Liver (tissue), 9 donors: ENCODE data around the gene FAM170B. TPM values are rescaled to one million over a fixed set of nuclear protein-coding genes. Genes with fewer than 3 reads are reported as not detected.

Experiments
- DNase-seq: peaks from one replicate; pipeline ENCODE4 v3.0.0-alpha.2; 2017; ENCODE audit warnings: low spot score
- H3K27ac ChIP-seq, 2 donors: one replicate each; pipeline ENCODE4 v1.7.0; 2013; ENCODE audit warnings: inconsistent platforms in 2 of 2, low read length in 2 of 2, control low read depth in 1 of 2, low read depth in 1 of 2, mild to moderate bottlenecking in 1 of 2
- H3K27me3 ChIP-seq, 4 donors: one replicate each; pipeline versions ENCODE4 v1.6.1 to v1.7.0; 2013; ENCODE audit warnings: low read length in 3 of 4, inconsistent platforms in 1 of 4, mild to moderate bottlenecking in 1 of 4, moderate library complexity in 1 of 4; ENCODE audit not compliant: control insufficient read depth in 4 of 4, insufficient read depth in 4 of 4
- H3K36me3 ChIP-seq, 4 donors: one replicate each; pipeline versions ENCODE4 v1.6.1 to v1.7.0; 2013; ENCODE audit warnings: low read length in 3 of 4, mild to moderate bottlenecking in 3 of 4, low read depth in 1 of 4, moderate library complexity in 1 of 4; ENCODE audit not compliant: control insufficient read depth in 4 of 4, insufficient read depth in 3 of 4
- H3K4me1 ChIP-seq, 4 donors: one replicate each; pipeline versions ENCODE4 v1.6.1 to v1.7.0; 2013; ENCODE audit warnings: low read length in 3 of 4, mild to moderate bottlenecking in 3 of 4, moderate library complexity in 1 of 4; ENCODE audit not compliant: control insufficient read depth in 4 of 4, insufficient read depth in 4 of 4
- H3K4me3 ChIP-seq, 3 donors: one replicate each; pipeline versions ENCODE4 v1.6.1 to v1.7.0; 2013; ENCODE audit warnings: low read length in 3 of 3, control low read depth in 1 of 3, low read depth in 1 of 3, mild to moderate bottlenecking in 1 of 3
- H3K9ac ChIP-seq, 2 donors: one replicate each; pipeline ENCODE4 v1.7.0; 2013; ENCODE audit warnings: low read length in 2 of 2, mild to moderate bottlenecking in 2 of 2, moderate library complexity in 2 of 2, control low read depth in 1 of 2, low read depth in 1 of 2
- H3K9me3 ChIP-seq, 4 donors: one replicate each; pipeline versions ENCODE4 v1.6.1 to v1.7.0; 2013; ENCODE audit warnings: low read length in 3 of 4; ENCODE audit not compliant: control insufficient read depth in 4 of 4
- ATF3 ChIP-seq: IDR thresholded peaks from 2 replicates; pipeline ENCODE4 v1.6.1; 2016; ENCODE audit warnings: antibody characterized with exemption
- FOXA1 ChIP-seq: IDR thresholded peaks from 2 replicates; pipeline ENCODE4 v1.6.1; 2016; ENCODE audit warnings: antibody characterized with exemption
- FOXA2 ChIP-seq: IDR thresholded peaks from 2 replicates; pipeline ENCODE4 v1.6.1; 2016; ENCODE audit warnings: antibody characterized with exemption
- GABPA ChIP-seq, 2 donors: IDR thresholded peaks in 1 of 2; conservative IDR thresholded peaks in 1 of 2; 2 replicates each; pipeline ENCODE4 v1.6.1; 2016; ENCODE audit warnings: antibody characterized with exemption in 2 of 2, mild to moderate bottlenecking in 1 of 2, moderate library complexity in 1 of 2
- HNF4G ChIP-seq: IDR thresholded peaks from 2 replicates; pipeline ENCODE4 v1.6.1; 2016; ENCODE audit warnings: antibody characterized with exemption
- JUND ChIP-seq, 2 donors: IDR thresholded peaks; 2 replicates each; pipeline ENCODE4 v1.6.1; 2016; ENCODE audit warnings: antibody characterized with exemption in 2 of 2
- MAX ChIP-seq: IDR thresholded peaks from 2 replicates; pipeline ENCODE4 v1.6.1; 2016; ENCODE audit warnings: antibody characterized with exemption
- NR2F2 ChIP-seq: IDR thresholded peaks from 2 replicates; pipeline ENCODE4 v1.6.1; 2016; ENCODE audit warnings: antibody characterized with exemption
- RAD21 ChIP-seq, 2 donors: IDR thresholded peaks; 2 replicates each; pipeline ENCODE4 v1.6.1; 2016; ENCODE audit warnings: antibody characterized with exemption in 2 of 2, mild to moderate bottlenecking in 2 of 2
- REST ChIP-seq: IDR thresholded peaks from 2 replicates; pipeline ENCODE4 v1.6.1; 2016; ENCODE audit warnings: antibody characterized with exemption, mild to moderate bottlenecking
- RXRA ChIP-seq, 2 donors: IDR thresholded peaks; 2 replicates each; pipeline ENCODE4 v1.6.1; 2017 to 2018; ENCODE audit warnings: antibody characterized with exemption in 2 of 2, mild to moderate bottlenecking in 1 of 2
- SP1 ChIP-seq: IDR thresholded peaks from 2 replicates; pipeline ENCODE4 v1.6.1; 2018; ENCODE audit warnings: antibody characterized with exemption, mild to moderate bottlenecking
- TAF1 ChIP-seq: conservative IDR thresholded peaks from 2 replicates; pipeline ENCODE4 v1.6.1; 2016; ENCODE audit warnings: antibody characterized with exemption, mild to moderate bottlenecking
- YY1 ChIP-seq: IDR thresholded peaks from 2 replicates; pipeline ENCODE4 v1.6.1; 2016; ENCODE audit warnings: antibody characterized with exemption, mild to moderate bottlenecking
- ZBTB33 ChIP-seq: IDR thresholded peaks from 2 replicates; pipeline ENCODE4 v1.6.1; 2016; ENCODE audit warnings: antibody characterized with exemption
- WGBS: extraction: QIAGEN DNeasy Blood & Tissue Kit; methylation state at CpG from one replicate; pipeline ENCODE4 v1.1.7; 2013; 5-methylcytosine and 5-hydroxymethylcytosine counted together
- polyA plus RNA-seq, 2 donors: library from polyadenylated mRNA; stranded (reverse) in 1 of 2; unstranded in 1 of 2; fragments of 200-250 nt in 1 of 2; fragments of >200 nt in 1 of 2; fragmentation: Nextera tagmentation in 1 of 2; extraction: Ambion mirVana in 1 of 2; gene quantifications; one replicate each; pipeline versions ENCODE4 v1.2.1 to v1.2.3, GENCODE V29; 2013 to 2015
- total RNA-seq, 2 donors: library from RNA; depleted of rRNA; stranded (reverse); fragments of >200 nt; gene quantifications; one replicate each; pipeline ENCODE4 v1.2.3, GENCODE V29; 2014
- donor health status: healthy.
- donor health status: healthy.
- donor health status: healthy.
- donor health status: healthy.
- donor health status: healthy.

FAM170B gene
- total and polyA plus RNA-seq, 4 donors, result not detected

GRCh38 chr10:49178489-49179471 is 45.0 kb upstream of the FAM170B start:
- no peak overlapping the region for H3K9ac ChIP-seq
- H3K36me3 ChIP-seq, result no peaks in the 10 kb centered on the region
- 86% methylated on average over 6 of the region's 6 CpGs for WGBS
- H3K27ac ChIP-seq, result no peak overlapping the region
- no peaks in the 10 kb centered on the region for H3K9me3 ChIP-seq
- no peak overlapping the region for H3K4me3 ChIP-seq
- H3K4me1 ChIP-seq, result no peaks in the 10 kb centered on the region
- peak; percentile 26 for DNase-seq
- no peaks in the 10 kb centered on the region for H3K27me3 ChIP-seq
- TF ChIP-seq ATF3 (no peak), FOXA1 (no peak), JUND (IDR thresholded peaks at IDR 0.05) (no peak), RXRA (IDR thresholded peaks at IDR 0.05) (no peak), YY1 (no peak)

GRCh38 chr10:49177391-49178355 is 43.9 kb upstream of the FAM170B start:
- H3K27ac ChIP-seq, result peak overlapping the region; percentile 67 to 73
- H3K4me3 ChIP-seq, result no peak overlapping the region
- H3K9ac ChIP-seq, result no peak overlapping the region
- no peaks in the 10 kb centered on the region for H3K27me3 ChIP-seq
- no peak for TF ChIP-seq HNF4G
- TF ChIP-seq ZBTB33, result no peak
- TF ChIP-seq TAF1, result no peak
- TF ChIP-seq GABPA (IDR thresholded peaks at IDR 0.05 in 1 of 2, conservative IDR thresholded peaks at IDR 0.05 in 1 of 2), result peak in 1 of 2 donors; percentile 40
- TF ChIP-seq REST, result no peak
- TF ChIP-seq FOXA2, result no peak
- TF ChIP-seq MAX, result no peak
- peak; percentile 45 for TF ChIP-seq SP1
- peak; percentile 51 to 76 for TF ChIP-seq RXRA (IDR thresholded peaks at IDR 0.05)
- TF ChIP-seq ATF3, result no peak
- peak; percentile 80 for TF ChIP-seq NR2F2
- TF ChIP-seq FOXA1, result no peak
- peak; percentile 29 to 31 for TF ChIP-seq RAD21 (IDR thresholded peaks at IDR 0.05)
- peak in 1 of 2 donors; percentile 38 for TF ChIP-seq JUND (IDR thresholded peaks at IDR 0.05)
- no peaks in the 10 kb centered on the region for H3K36me3 ChIP-seq
- WGBS, result 66% methylated on average over 9 of the region's 9 CpGs
- no peaks in the 10 kb centered on the region for H3K9me3 ChIP-seq
- peak; percentile 31 for DNase-seq
- H3K4me1 ChIP-seq, result no peaks in the 10 kb centered on the region
